IMR-90 (cell line): ENCODE measurements around the gene GSG1. TPM values are rescaled to one million over a fixed set of nuclear protein-coding genes. Genes with fewer than 3 reads are reported as not detected.

ENCODE experiments used
- ATAC-seq: fragments of 200-7000 bp; cut with Tn5 transposase; 2 replicates; pipeline ENCODE4 v1.9.1; 2020; ENCODE audit warnings: low read depth, mild to moderate bottlenecking, moderate library complexity
- BruUV-seq: library from RNA; stranded (reverse); fragments of 400-500 nt; replicated peaks from 2 replicates; lab custom pipeline; 2021; lab: Mats Ljungman, UMichigan
- CTCF ChIA-PET: fragments of 300-600 bp; formaldehyde crosslinking; extraction: SDS; loops from one replicate; lab custom pipeline; 2021; ENCODE audit warnings: antibody characterized with exemption; lab: Yijun Ruan, JAX
- POLR2A ChIA-PET: fragments of 300-600 bp; sonication (Branson Sonifier 250); formaldehyde crosslinking; loops from one replicate; lab custom pipeline; 2022; ENCODE audit warnings: antibody characterized with exemption; ENCODE audit not compliant: unreplicated experiment; lab: Charles Lee
- DNase-seq: peaks from one replicate; pipeline ENCODE4 v3.0.0; 2013
- H2AFZ ChIP-seq: replicated peaks from 2 replicates; pipeline ENCODE3; 2013; ENCODE audit warnings: low read length, mild to moderate bottlenecking; ENCODE audit not compliant: poor library complexity
- H2AK5ac ChIP-seq: 2 replicates; pipeline ENCODE4 v1.6.1; 2013; ENCODE audit warnings: low read depth, low read length, inconsistent platforms
- H2AK9ac ChIP-seq: replicated peaks from 2 replicates; pipeline ENCODE3; 2013; ENCODE audit warnings: mild to moderate bottlenecking, low read depth, low read length, moderate library complexity; ENCODE audit not compliant: poor library complexity
- H2BK120ac ChIP-seq: 2 replicates; pipeline ENCODE4 v1.6.1; 2013; ENCODE audit warnings: low read depth, low read length, inconsistent platforms
- H2BK15ac ChIP-seq: 3 replicates; pipeline ENCODE4 v1.6.1; 2013; ENCODE audit warnings: low read depth, low read length, inconsistent platforms
- H2BK20ac ChIP-seq: 2 replicates; pipeline ENCODE4 v1.6.1; 2013; ENCODE audit warnings: low read depth, mild to moderate bottlenecking, inconsistent platforms, low read length, moderate library complexity
- H2BK5ac ChIP-seq: 2 replicates; pipeline ENCODE4 v1.6.1; 2013; ENCODE audit warnings: mild to moderate bottlenecking, low read depth, low read length, inconsistent platforms; ENCODE audit not compliant: poor library complexity, severe bottlenecking
- H3K14ac ChIP-seq: replicated peaks from 2 replicates; pipeline ENCODE4 v1.6.1; 2013; ENCODE audit warnings: low read depth, low read length, inconsistent platforms
- H3K18ac ChIP-seq: 2 replicates; pipeline ENCODE4 v1.6.1; 2013; ENCODE audit warnings: low read depth, low read length, control low read depth
- H3K23ac ChIP-seq: 2 replicates; pipeline ENCODE4 v1.6.1; 2013; ENCODE audit warnings: low read depth, low read length, inconsistent platforms
- H3K27ac ChIP-seq: 2 replicates; pipeline ENCODE4 v1.5.1; 2013; ENCODE audit warnings: mild to moderate bottlenecking, control low read depth, low read length; ENCODE audit not compliant: insufficient read depth
- H3K27me3 ChIP-seq: 2 replicates; pipeline ENCODE4 v1.6.1; 2013; ENCODE audit warnings: low read length; ENCODE audit not compliant: control insufficient read depth, insufficient read depth
- H3K36me3 ChIP-seq: 2 replicates; pipeline ENCODE4 v1.6.1; 2013; ENCODE audit warnings: low read length, mixed read lengths; ENCODE audit not compliant: control insufficient read depth, insufficient read depth
- H3K4ac ChIP-seq: 2 replicates; pipeline ENCODE4 v1.6.1; 2013; ENCODE audit warnings: low read depth, low read length, inconsistent platforms
- H3K4me1 ChIP-seq: 2 replicates; pipeline ENCODE4 v1.6.1; 2013; ENCODE audit warnings: low read length, mixed read lengths; ENCODE audit not compliant: control insufficient read depth, insufficient read depth
- H3K4me2 ChIP-seq: 2 replicates; pipeline ENCODE4 v1.6.1; 2013; ENCODE audit warnings: low read depth, mild to moderate bottlenecking, control low read depth, low read length, moderate library complexity
- H3K4me3 ChIP-seq: 2 replicates; pipeline ENCODE4 v1.5.1; 2013; ENCODE audit warnings: low read depth, mild to moderate bottlenecking, control low read depth, low read length, moderate library complexity; ENCODE audit not compliant: insufficient read depth
- H3K56ac ChIP-seq: 2 replicates; pipeline ENCODE4 v1.6.1; 2013; ENCODE audit warnings: low read length, inconsistent platforms; ENCODE audit not compliant: insufficient read depth; ENCODE audit errors: extremely low read depth
- H3K79me1 ChIP-seq, 2 experiments: 2 replicates each; pipeline ENCODE4 v1.6.1; 2013; ENCODE audit warnings: low read length in 2 of 2, inconsistent platforms in 1 of 2, low read depth in 1 of 2
- H3K9ac ChIP-seq: 2 replicates; pipeline ENCODE4 v1.6.1; 2013; ENCODE audit warnings: low read depth, low read length, control low read depth
- H3K9me1 ChIP-seq: 2 replicates; pipeline ENCODE4 v1.6.1; 2013; ENCODE audit warnings: low read length, inconsistent platforms; ENCODE audit not compliant: insufficient read depth
- H3K9me3 ChIP-seq: 2 replicates; pipeline ENCODE4 v1.6.1; 2013; ENCODE audit warnings: low read length; ENCODE audit not compliant: control insufficient read depth, insufficient read depth
- H4K20me1 ChIP-seq: 2 replicates; pipeline ENCODE4 v1.6.1; 2013; ENCODE audit warnings: low read length, inconsistent platforms; ENCODE audit not compliant: insufficient read depth
- H4K5ac ChIP-seq: 2 replicates; pipeline ENCODE4 v1.6.1; 2013; ENCODE audit warnings: mild to moderate bottlenecking, low read depth, low read length, control low read depth
- H4K8ac ChIP-seq, 2 experiments: 2 replicates each; pipeline ENCODE4 v1.6.1; 2013; ENCODE audit warnings: low read depth in 2 of 2, low read length in 2 of 2, control low read depth in 1 of 2, inconsistent platforms in 1 of 2
- H4K91ac ChIP-seq: 2 replicates; pipeline ENCODE4 v1.6.1; 2013; ENCODE audit warnings: low read depth, low read length, inconsistent platforms; ENCODE audit not compliant: insufficient read depth
- NFE2L2 ChIP-seq: fragments of 150-350 bp; IDR thresholded peaks from 2 replicates; pipeline ENCODE4 v1.6.1; 2016; ENCODE audit warnings: low read depth, mild to moderate bottlenecking, low read length
- SMC3 ChIP-seq: fragments of 150-350 bp; IDR thresholded peaks from 2 replicates; pipeline ENCODE4 v1.6.1; 2016; ENCODE audit warnings: low read depth, mild to moderate bottlenecking, antibody characterized with exemption, low read length, moderate library complexity
- WGBS, 2 experiments: methylation state at CpG; one replicate each; pipeline versions ENCODE4 v1.1.5 to v1.1.7; 2013; ENCODE audit warnings: missing lambda C conversion rate in 2 of 2; ENCODE audit not compliant: insufficient read length in 1 of 2; ENCODE audit errors: extremely low coverage in 2 of 2; 5-methylcytosine and 5-hydroxymethylcytosine counted together
- dilution Hi-C: fragments of 300-500 bp; cut with HindIII; formaldehyde crosslinking; loops from one replicate; pipeline ENCODE4 v1.14.3; 2018; ENCODE audit warnings: low sequenced_read_pairs; ENCODE audit not compliant: unreplicated experiment
- in situ Hi-C: fragments of 300-500 bp; cut with MboI; formaldehyde crosslinking; loops from 3 replicates; pipeline ENCODE4 v1.14.3; 2019; ENCODE audit warnings: low sequenced_read_pairs, inconsistent platforms, mixed read lengths
- intact Hi-C: fragments of 100-400 bp; cut with micrococcal nuclease; formaldehyde crosslinking; loops from 2 replicates; pipeline ENCODE4 v1.10.0; 2022
- polyA plus RNA-seq, 3 experiments: library from polyadenylated mRNA; depleted of rRNA; stranded (reverse); fragments of >200 nt; gene quantifications; 2 replicates each; pipeline ENCODE4 v1.2.3, GENCODE V29; 2012; ENCODE audit warnings: low replicate concordance in 1 of 3
- total RNA-seq: library from RNA; depleted of rRNA; stranded (reverse); fragments of >200 nt; gene quantifications from 2 replicates; pipeline ENCODE4 v1.2.3, GENCODE V29; 2012

Gene GSG1
- total and polyA plus RNA-seq, 2 of the 4 experiments (the other 2 are of a cell fraction), result 1.8 to 2.9 TPM

DNA sequence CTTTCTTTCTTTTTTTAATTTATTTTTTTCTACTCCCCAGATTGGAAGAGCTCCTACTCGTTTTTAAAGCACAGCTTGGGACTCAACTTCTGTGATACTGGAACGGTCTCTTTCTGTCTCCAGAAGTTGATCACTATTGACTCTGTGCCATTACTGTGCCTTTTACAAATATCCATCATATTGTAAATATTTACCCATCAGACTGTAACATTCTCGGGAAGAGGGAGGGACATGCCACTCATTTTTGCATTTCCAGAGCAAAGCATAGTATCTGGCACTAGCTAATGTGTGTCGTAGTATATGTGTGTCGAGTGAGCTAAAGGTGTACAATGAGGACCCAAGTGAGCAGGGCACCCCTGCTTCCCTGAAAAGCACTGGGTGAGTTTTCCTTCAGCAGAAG, 24.0 kb upstream of the GSG1 start:
- ATAC-seq (no peak), DNase-seq (no peak)
- Histone ChIP-seq H3K27me3 (no peaks in the 10 kb centered on the region), H2BK5ac (no peak overlapping the region), H3K9me3 (no peaks in the 10 kb centered on the region), H3K9ac (no peak overlapping the region), H4K8ac (peak overlapping the region in 1 of 2 experiments; percentile 17; a peak in 1 of 4 replicates), H2AK9ac (no peak overlapping the region), H4K20me1 (no peaks in the 10 kb centered on the region), H3K23ac (no peak overlapping the region; the same call in 1 of the 2 replicates), H3K9me1 (peaks cover 11% of the 10 kb centered on the region), H4K5ac (no peak overlapping the region), H3K4me3 (no peak overlapping the region), H3K27ac (no peak overlapping the region), H3K4ac (peak overlapping the region; percentile 31; the same call in 1 of the 2 replicates), H2AK5ac (no peak overlapping the region), H3K14ac (peak overlapping the region; percentile 13; the same call in 1 of the 2 replicates), H4K91ac (no peak overlapping the region), H3K56ac (no peak overlapping the region), H3K18ac (no peak overlapping the region), H2AFZ (no peak overlapping the region), H3K79me1 (no peaks in the 10 kb centered on the region), H2BK120ac (no peak overlapping the region), H3K4me1 (peaks cover 10% of the 10 kb centered on the region), H2BK20ac (no peak overlapping the region), H3K36me3 (no peaks in the 10 kb centered on the region), H2BK15ac (no peak overlapping the region), H3K4me2 (0 out of 2 replicates have a peak overlapping the region, but pooled peaks have one; percentile 4)
- TF ChIP-seq SMC3, result no peak
- no peak for TF ChIP-seq NFE2L2
- no TSS peak for BruUV-seq
- POLR2A ChIA-PET, result no interaction called here
- CTCF ChIA-PET, result interaction anchor here (0.9 kb wide), 1 partner anchor 42 kb away, joined by 4 read pairs; no protein-coding TSS in a partner anchor
- intact Hi-C loops (no loop called here), in situ Hi-C loops (no loop called here), dilution Hi-C loops (no loop called here)
- WGBS, 2 experiments, result no CpG with 5 or more reads among the region's 5 CpGs
